H1 (cell line): ENCODE measurements around the gene MIGA1. TPM values are rescaled to one million over a fixed set of nuclear protein-coding genes. Genes with fewer than 3 reads are reported as not detected.
"Not testable (repeated sequence)": the region's sequence is repeated elsewhere in the genome, so short reads cannot be mapped to it uniquely, and the experiment has no call there.

Source experiments
- CTCF ChIA-PET: fragments of 300-600 bp; sonication (Branson Sonifier 250); formaldehyde crosslinking; loops from one replicate; lab custom pipeline; 2021; ENCODE audit not compliant: partially characterized antibody; lab: Charles Lee
- POLR2A ChIA-PET: fragments of 300-600 bp; sonication (Branson Sonifier 250); formaldehyde crosslinking; loops from one replicate; lab custom pipeline; 2021; ENCODE audit warnings: inconsistent platforms; ENCODE audit not compliant: partially characterized antibody; lab: Charles Lee
- DNase-seq, 2 experiments: peaks; one replicate each; pipeline versions ENCODE4 v3.0.0 to v3.0.0-alpha.2; 2010 to 2022; ENCODE audit warnings: low spot score in 2 of 2, low read depth in 1 of 2, mixed read lengths in 1 of 2
- FAIRE-seq: peaks from 2 replicates; lab custom pipeline; 2011; peaks lifted over from hg19 to GRCh38; lab: Jason Lieb, UNC
- H2AFZ ChIP-seq: 2 replicates; pipeline ENCODE4 v1.8.1; 2012; ENCODE audit warnings: low read length, inconsistent platforms
- H2AK5ac ChIP-seq: 2 replicates; pipeline ENCODE4 v1.6.1; 2013; ENCODE audit warnings: low read depth, low read length
- H2BK120ac ChIP-seq: replicated peaks from 2 replicates; pipeline ENCODE3; 2013; ENCODE audit warnings: low read depth, low read length, inconsistent platforms
- H2BK12ac ChIP-seq: 2 replicates; pipeline ENCODE4 v1.6.1; 2013; ENCODE audit warnings: low read depth, low read length
- H2BK15ac ChIP-seq: 2 replicates; pipeline ENCODE4 v1.6.1; 2013; ENCODE audit warnings: low read length
- H2BK20ac ChIP-seq: 2 replicates; pipeline ENCODE4 v1.6.1; 2013; ENCODE audit warnings: low read length
- H2BK5ac ChIP-seq: 2 replicates; pipeline ENCODE4 v1.6.1; 2013; ENCODE audit warnings: low read depth, low read length
- H3K14ac ChIP-seq: 2 replicates; pipeline ENCODE4 v1.6.1; 2013; ENCODE audit warnings: inconsistent platforms; ENCODE audit not compliant: insufficient read length
- H3K18ac ChIP-seq: 2 replicates; pipeline ENCODE4 v1.6.1; 2013; ENCODE audit warnings: low read length; ENCODE audit errors: extremely low read depth
- H3K23ac ChIP-seq: 2 replicates; pipeline ENCODE4 v1.6.1; 2013; ENCODE audit warnings: inconsistent platforms; ENCODE audit not compliant: insufficient read length
- H3K23me2 ChIP-seq: 2 replicates; pipeline ENCODE4 v1.6.1; 2013; ENCODE audit warnings: low read depth, low read length
- H3K27ac ChIP-seq: 2 replicates; pipeline ENCODE4 v1.6.1; 2011; ENCODE audit warnings: low read depth, low read length, inconsistent platforms
- H3K27me3 ChIP-seq, 4 experiments: replicated peaks in 1 of 4; 1 replicate in 1 of 4; 2 replicates in 3 of 4; pipeline versions ENCODE4 v1.6.1 to v1.8.1; 2011 to 2013; ENCODE audit warnings: low read length in 3 of 4, mild to moderate bottlenecking in 3 of 4, inconsistent platforms in 2 of 4, mixed read lengths in 2 of 4, moderate library complexity in 1 of 4; ENCODE audit not compliant: control insufficient read depth in 3 of 4, insufficient read depth in 3 of 4; ENCODE audit errors: extremely low read depth in 1 of 4
- H3K36me3 ChIP-seq, 4 experiments: 2 replicates each; pipeline versions ENCODE4 v1.6.1 to v1.8.1; 2011 to 2013; ENCODE audit warnings: mild to moderate bottlenecking in 4 of 4, low read length in 3 of 4, moderate library complexity in 2 of 4, control low read depth in 1 of 4, inconsistent platforms in 1 of 4; ENCODE audit not compliant: insufficient read depth in 4 of 4, control insufficient read depth in 2 of 4
- H3K4ac ChIP-seq: replicated peaks from 2 replicates; pipeline ENCODE3; 2013; ENCODE audit warnings: low read length, low read depth, mixed read lengths, inconsistent platforms; ENCODE audit not compliant: insufficient read length
- H3K4me1 ChIP-seq, 4 experiments: replicated peaks in 1 of 4; 1 replicate in 1 of 4; 2 replicates in 3 of 4; pipeline versions ENCODE4 v1.6.1 to v1.8.1; 2011 to 2013; ENCODE audit warnings: low read length in 3 of 4, inconsistent platforms in 2 of 4, mixed read lengths in 1 of 4; ENCODE audit not compliant: insufficient read depth in 4 of 4, control insufficient read depth in 3 of 4
- H3K4me2 ChIP-seq, 2 experiments: 2 replicates each; pipeline versions ENCODE4 v1.6.1 to v1.8.1; 2011 to 2013; ENCODE audit warnings: low read depth in 2 of 2, low read length in 2 of 2, control low read depth in 1 of 2, inconsistent platforms in 1 of 2, mild to moderate bottlenecking in 1 of 2; ENCODE audit not compliant: insufficient read depth in 1 of 2
- H3K4me3 ChIP-seq, 4 experiments: fragments of 200-600, 300-600 bp in 1 of 4; sonication (generic), shearing (Covaris generic), sonication (Bioruptor Twin) in 1 of 4; 2 replicates each; pipeline versions ENCODE4 v1.5.1 to v1.8.1; 2011 to 2016; ENCODE audit warnings: low read length in 4 of 4, low read depth in 3 of 4, control low read depth in 2 of 4, inconsistent platforms in 2 of 4, mild to moderate bottlenecking in 2 of 4, mixed read lengths in 1 of 4, moderate library complexity in 1 of 4; ENCODE audit not compliant: insufficient read depth in 2 of 4; ENCODE audit errors: extremely low read depth in 1 of 4
- H3K56ac ChIP-seq: replicated peaks from 2 replicates; pipeline ENCODE3; 2013; ENCODE audit warnings: low read depth, mild to moderate bottlenecking, mixed read lengths, low read length, inconsistent platforms; ENCODE audit not compliant: insufficient read length
- H3K79me1 ChIP-seq: 2 replicates; pipeline ENCODE4 v1.6.1; 2013; ENCODE audit warnings: low read depth, low read length, control low read depth
- H3K79me2 ChIP-seq, 2 experiments: 2 replicates each; pipeline versions ENCODE4 v1.6.1 to v1.8.1; 2012 to 2013; ENCODE audit warnings: low read length in 2 of 2, mild to moderate bottlenecking in 2 of 2, inconsistent platforms in 1 of 2; ENCODE audit not compliant: insufficient read depth in 2 of 2, control insufficient read depth in 1 of 2
- H3K9ac ChIP-seq, 4 experiments: replicated peaks in 1 of 4; 1 replicate in 1 of 4; 2 replicates in 3 of 4; pipeline versions ENCODE4 v1.6.1 to v1.8.1; 2011 to 2013; ENCODE audit warnings: low read depth in 3 of 4, low read length in 3 of 4, control low read depth in 2 of 4, mild to moderate bottlenecking in 2 of 4, moderate library complexity in 2 of 4, inconsistent platforms in 1 of 4; ENCODE audit errors: extremely low read depth in 1 of 4
- H3K9me3 ChIP-seq, 2 experiments: 2 replicates each; pipeline versions ENCODE4 v1.6.1 to v1.8.1; 2012 to 2013; ENCODE audit warnings: mild to moderate bottlenecking in 2 of 2, moderate library complexity in 2 of 2, control low read depth in 1 of 2, inconsistent platforms in 1 of 2, low read depth in 1 of 2, low read length in 1 of 2, mixed read lengths in 1 of 2; ENCODE audit not compliant: insufficient read depth in 2 of 2
- H4K20me1 ChIP-seq, 2 experiments: replicated peaks in 1 of 2; 2 replicates each; pipeline versions ENCODE3 to v1.8.1; 2011 to 2013; ENCODE audit warnings: inconsistent platforms in 2 of 2, low read length in 2 of 2, mild to moderate bottlenecking in 1 of 2; ENCODE audit not compliant: insufficient read depth in 2 of 2, control insufficient read depth in 1 of 2
- H4K5ac ChIP-seq: 2 replicates; pipeline ENCODE4 v1.6.1; 2013; ENCODE audit warnings: low read length, low read depth, mixed read lengths, inconsistent platforms; ENCODE audit not compliant: insufficient read length
- H4K8ac ChIP-seq: 2 replicates; pipeline ENCODE4 v1.8.0; 2013; ENCODE audit warnings: mild to moderate bottlenecking, moderate library complexity, low read length, inconsistent platforms; ENCODE audit not compliant: insufficient read depth; ENCODE audit errors: extremely low read depth
- H4K91ac ChIP-seq: replicated peaks from 2 replicates; pipeline ENCODE3; 2013; ENCODE audit warnings: low read length, mixed read lengths, inconsistent platforms; ENCODE audit not compliant: insufficient read length
- WGBS, 2 experiments: shearing (Covaris generic) in 1 of 2; methylation state at CpG; one replicate each; pipeline versions ENCODE4 v1.1.6 to v1.1.7; 2013 to 2015; ENCODE audit warnings: low lambda C conversion rate in 2 of 2, mixed read lengths in 2 of 2, inconsistent platforms in 1 of 2, low coverage in 1 of 2, missing lambda C conversion rate in 1 of 2; ENCODE audit not compliant: insufficient replicate concordance in 2 of 2, insufficient coverage in 1 of 2, insufficient read length in 1 of 2; ENCODE audit errors: extremely low coverage in 1 of 2, missing lambda C conversion rate in 1 of 2; 5-methylcytosine and 5-hydroxymethylcytosine counted together
- polyA plus RNA-seq, 7 experiments: library from polyadenylated mRNA; depleted of rRNA in 3 of 7; stranded (reverse) in 5 of 7; unstranded in 2 of 7; fragments of >200 nt in 5 of 7; fragments of 200-250 nt in 2 of 7; gene quantifications; 1 replicate in 5 of 7; 2 replicates in 1 of 7; 4 replicates in 1 of 7; pipeline versions ENCODE4 v1.2.1 to v1.2.3, GENCODE V29; 2011 to 2013; ENCODE audit warnings: missing spikeins in 2 of 7, mixed read lengths in 2 of 7
- total RNA-seq: library from RNA; stranded (reverse); fragmentation: NEBNext Ultra II Directional; extraction: Animal tissue kit (Norgen Biotek cat#: 25700); gene quantifications from 2 replicates; pipeline ENCODE4 v1.2.1, GENCODE V29; 2021

MIGA1 gene
- total and polyA plus RNA-seq, 2 of the 8 experiments (the other 6 are each of a cell fraction or from before 2014, with no cell fraction given): 0.95 to 7.0 TPM

DNA sequence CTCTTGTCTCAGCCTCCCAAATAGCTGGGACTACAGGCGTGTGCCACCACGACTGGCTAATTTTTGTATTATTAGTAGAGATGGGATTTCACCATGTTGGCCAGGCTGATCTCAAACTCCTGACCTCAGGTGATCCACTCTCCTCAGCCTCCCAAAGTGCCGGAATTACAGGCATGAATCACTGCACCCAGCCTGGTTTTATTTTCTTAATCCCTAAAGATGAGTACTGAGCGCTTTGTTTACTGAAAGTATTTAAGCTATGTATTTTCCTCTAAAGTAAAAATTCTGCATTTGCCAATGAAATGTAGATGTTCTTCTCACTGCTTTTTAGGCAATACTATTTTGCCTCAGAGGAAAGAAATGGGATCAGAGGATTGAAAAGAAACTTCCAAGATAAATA is 30.0 kb upstream of the MIGA1 start:
- H2BK20ac ChIP-seq, H3K79me1 ChIP-seq, H2BK12ac ChIP-seq, POLR2A ChIA-PET, H3K9ac ChIP-seq, H3K36me3 ChIP-seq, H4K20me1 ChIP-seq, H3K23ac ChIP-seq, H3K18ac ChIP-seq, H3K9me3 ChIP-seq, H4K5ac ChIP-seq, H3K27ac ChIP-seq, H2BK120ac ChIP-seq, H4K91ac ChIP-seq, H2BK5ac ChIP-seq, H2AK5ac ChIP-seq, H3K4me3 ChIP-seq, H3K14ac ChIP-seq, FAIRE-seq, H3K4ac ChIP-seq, H2AFZ ChIP-seq, H3K23me2 ChIP-seq, H3K4me2 ChIP-seq, H3K27me3 ChIP-seq, DNase-seq, H3K56ac ChIP-seq, H2BK15ac ChIP-seq, H3K4me1 ChIP-seq, H4K8ac ChIP-seq: not testable (repeated sequence)
- 94% methylated on average over 4 of the region's 4 CpGs; no CpG with 5 or more reads in 1 of the 2 experiments for WGBS, 2 experiments
- CTCF ChIA-PET: interaction anchor here (1.0 kb wide), 1 partner anchor 18 kb away, joined by 3 read pairs; no protein-coding TSS in a partner anchor
- H3K79me2 ChIP-seq: peaks cover 0 to 56% of the 10 kb centered on the region in 2 experiments; a peak in 3 of 4 replicates
